ENCODE data around the gene NPTX2.

NPTX2 gene

GRCh38 chr7:98654524-98655272 lies 37.6 kb downstream of the NPTX2 start:
- DNase-seq: no peak

DNA sequence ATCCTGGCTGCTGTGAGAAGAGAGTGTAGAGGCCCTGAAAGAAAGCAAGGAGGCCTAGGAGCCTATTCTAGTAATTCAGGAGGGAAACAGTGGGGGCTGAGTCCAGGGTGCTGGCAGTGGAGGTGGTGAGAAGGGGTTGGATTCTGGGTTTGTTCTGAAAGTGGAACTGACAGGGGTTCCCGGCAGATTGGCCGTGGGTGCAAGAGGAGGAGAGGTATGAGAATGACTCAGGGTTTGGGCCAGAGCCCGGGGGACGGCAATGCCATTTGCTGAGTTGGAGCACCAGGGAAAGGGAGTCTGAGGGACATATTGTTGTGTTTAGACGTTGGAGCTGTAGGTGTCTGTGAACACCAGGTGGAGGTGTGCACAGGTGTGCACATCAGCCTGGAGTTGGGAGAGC lies 38.5 kb downstream of the NPTX2 start:
- DNase-seq: no peak

DNA sequence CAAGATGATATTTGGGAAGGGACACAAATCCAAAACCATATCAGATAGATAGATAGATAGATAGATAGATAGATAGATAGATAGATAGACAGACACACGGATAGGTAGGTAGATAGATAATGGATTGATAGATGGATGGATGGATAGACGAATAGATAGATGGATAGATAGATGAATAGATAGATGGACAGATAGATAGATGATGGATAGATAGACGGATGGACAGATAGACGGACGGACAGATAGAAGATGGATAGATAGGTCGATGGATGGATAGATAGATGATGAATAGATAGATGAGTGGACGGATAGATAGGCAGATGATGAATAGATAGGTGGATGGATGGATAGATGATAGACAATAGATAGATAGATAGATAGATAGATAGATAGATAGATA lies 39.8 kb downstream of the NPTX2 start:
- DNase-seq: no peak

DNA sequence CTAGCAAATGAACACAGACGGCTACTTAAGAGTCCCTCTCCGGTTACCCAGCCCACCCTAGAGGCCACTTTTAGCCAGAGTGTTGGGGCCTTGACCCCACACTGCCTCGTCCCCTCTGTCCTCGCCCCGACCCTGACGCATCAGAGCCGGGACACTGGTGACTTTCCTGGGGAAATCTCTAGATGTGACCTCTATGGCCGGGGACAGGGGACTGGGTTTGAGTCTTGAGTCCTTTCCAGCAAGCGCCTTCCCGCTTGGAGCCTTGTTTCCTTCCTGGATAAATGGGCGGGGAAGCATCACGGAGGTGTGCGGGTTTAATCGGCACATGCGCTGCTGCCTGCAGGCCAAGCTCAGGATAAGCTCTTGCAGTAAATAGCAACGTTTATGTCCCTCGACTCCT lies 40.7 kb downstream of the NPTX2 start:
- DNase-seq: no peak

DNA sequence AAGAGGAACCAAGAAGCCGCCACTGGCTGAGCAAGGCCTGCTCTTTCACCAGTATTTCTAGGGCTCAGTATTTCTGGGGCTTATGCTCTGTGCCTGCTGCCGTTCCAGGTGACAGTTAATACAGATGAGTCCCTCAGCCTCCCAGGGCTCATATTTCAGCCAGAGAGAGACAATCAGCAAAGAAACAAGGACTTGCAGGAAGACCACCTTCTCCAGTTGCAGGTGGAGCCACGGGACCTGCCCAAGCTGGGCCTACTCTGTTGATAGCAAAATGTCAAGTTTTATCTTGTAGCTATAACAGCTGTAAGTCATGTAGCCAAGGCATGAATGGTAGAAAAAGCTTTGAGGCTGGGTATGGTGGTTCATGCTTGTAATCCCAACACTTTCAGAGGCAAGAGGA lies 42.7 kb downstream of the NPTX2 start:
- DNase-seq: no peak

DNA sequence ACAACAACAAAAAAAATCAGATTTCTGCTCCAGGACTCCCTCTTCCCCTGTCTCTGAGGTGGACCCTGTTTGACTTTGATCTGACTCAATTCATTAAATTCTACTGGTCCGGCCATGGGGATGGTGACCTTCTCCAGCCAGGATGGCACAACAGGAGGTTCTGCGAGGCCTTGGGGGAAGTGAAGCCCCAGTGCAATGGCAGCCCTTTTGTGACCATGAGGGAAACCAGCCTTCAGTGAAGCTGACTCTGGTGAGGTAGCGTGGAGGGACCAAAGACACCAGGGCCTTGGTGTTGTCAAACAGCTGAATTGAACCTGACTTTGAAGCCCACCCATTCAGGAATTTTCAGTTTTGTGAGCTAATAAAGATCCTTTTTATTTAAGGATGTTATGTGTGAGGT lies 44.5 kb downstream of the NPTX2 start:
- no peak for DNase-seq

GRCh38 chr7:98662289-98662688 lies 45.2 kb downstream of the NPTX2 start:
- no peak for DNase-seq

- no peak for DNase-seq
Observed at GRCh38 chr7:98664882-98665281, 47.8 kb downstream of the NPTX2 start.

GRCh38 chr7:98668255-98668654 lies 51.2 kb downstream of the NPTX2 start:
- no peak for DNase-seq

GRCh38 chr7:98669329-98670000 lies 52.4 kb downstream of the NPTX2 start:
- DNase-seq: peak; percentile 70

DNA sequence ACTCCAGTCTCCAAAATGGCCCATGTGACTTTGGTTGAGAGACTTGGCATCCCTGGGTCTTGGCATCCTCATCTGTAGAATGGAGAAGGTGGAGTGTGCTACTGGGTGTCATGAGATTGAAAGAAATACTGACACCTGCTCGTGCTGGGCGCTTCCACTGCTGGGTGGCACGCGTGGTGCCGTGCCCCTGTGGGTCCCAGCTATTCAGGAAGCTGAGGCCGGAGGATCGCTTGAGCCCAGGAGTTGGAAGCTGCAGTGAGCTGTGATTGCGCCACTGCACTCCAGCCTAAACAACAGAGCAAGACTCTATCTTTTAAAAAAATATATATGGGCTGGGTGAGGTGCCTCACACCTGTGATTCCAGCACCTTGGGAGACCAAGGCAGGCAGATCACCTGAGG lies 53.1 kb downstream of the NPTX2 start:
- no peak for DNase-seq

DNA sequence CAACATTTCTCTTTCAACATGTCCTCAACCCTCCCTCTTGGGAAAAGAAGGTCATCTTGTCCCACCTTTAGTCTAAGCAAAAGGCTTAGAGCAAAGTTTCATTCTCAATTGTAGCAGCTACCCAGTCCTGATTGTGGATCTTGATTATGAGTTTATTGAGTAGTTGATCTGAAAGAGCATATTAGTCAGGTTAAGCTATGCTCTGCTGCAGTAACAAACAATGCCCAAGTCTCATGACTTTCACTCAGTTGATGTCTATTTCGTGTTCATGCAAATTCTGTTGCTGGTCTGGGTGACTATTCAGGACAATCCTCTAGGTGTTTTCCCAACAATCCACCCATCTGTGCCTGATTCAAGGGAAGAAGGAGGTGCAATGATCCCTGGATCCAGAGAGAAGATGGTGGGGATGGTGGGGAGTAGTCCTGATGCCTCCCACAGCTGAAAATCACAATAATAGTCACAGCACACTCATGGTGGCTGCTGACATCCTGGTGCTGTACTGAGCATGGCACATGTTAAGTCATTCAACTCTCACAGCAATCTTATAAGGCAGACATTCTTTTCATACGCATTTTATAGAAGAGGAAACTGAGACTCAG lies 54.7 kb downstream of the NPTX2 start:
- DNase-seq: no peak

DNA sequence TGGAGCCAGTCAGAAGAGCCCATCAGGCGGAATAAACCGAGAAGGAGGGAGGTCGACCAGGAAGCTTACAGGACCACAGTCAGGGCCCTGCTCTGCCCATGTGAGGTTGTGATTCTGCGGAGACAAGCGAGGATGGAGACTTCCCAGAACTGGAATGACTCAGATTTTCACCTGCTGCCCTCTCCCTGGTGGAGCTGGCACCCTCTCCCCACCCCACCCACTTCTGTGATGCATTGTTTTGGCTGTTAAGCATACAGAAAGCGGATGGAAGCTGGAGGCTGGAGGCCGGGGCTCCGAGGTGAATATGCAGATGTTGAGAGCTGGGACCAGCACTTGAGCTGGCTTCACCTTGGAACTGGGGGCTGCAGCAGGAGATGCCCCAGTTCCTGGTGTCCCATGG lies 57.4 kb downstream of the NPTX2 start:
- DNase-seq: no peak

DNA sequence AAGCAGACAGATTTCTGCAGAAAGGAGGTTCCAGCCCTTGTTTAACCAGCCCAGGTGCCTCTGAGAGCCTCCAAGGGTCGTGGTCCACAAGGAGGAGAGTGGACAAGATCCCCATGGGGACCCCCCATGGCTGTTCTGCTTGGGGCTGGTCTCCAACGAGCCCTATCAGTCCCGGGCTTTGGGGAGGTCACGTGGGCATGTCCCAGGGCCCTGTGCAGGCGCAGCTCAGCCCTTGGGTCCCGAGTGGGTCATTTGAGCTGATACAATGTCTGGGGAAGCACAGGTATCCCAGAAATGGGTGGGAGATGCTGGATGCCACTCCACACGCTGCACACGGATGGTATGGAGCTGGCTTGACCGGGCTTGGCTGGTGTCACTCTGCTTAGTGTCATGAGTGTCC lies 57.8 kb downstream of the NPTX2 start:
- no peak for DNase-seq

DNA sequence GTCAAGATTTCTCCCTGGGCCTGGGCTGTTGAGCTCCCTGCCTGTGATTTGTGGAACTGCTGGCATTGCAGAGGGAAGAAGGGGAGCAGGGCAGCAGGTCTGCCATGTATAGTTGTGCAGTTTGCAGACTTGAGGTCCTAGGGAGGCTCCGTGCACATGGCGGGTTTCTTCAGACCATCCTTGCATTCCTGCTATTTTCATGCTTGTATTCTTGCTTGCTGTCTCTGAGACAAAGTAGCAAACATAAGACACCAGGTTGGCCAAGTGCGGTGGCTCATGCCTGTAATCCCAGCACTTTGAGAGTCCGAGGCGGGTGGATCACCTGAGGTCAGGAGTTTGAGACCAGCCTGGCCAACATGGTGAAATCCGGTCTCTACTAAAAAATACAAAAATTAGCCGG lies 61.1 kb downstream of the NPTX2 start:
- no peak for DNase-seq
